DND-41 (cell line): ENCODE results near the gene SYT1.

Experiments used
- ATAC-seq: fragments of 200-7000 bp; cut with Tn5 transposase; 3 replicates; pipeline ENCODE4 v1.9.1; 2021; ENCODE audit warnings: low read depth; ENCODE audit not compliant: insufficient read depth
- DNase-seq: peaks from one replicate; pipeline ENCODE4 v3.0.0-alpha.2; 2020
- H2AFZ ChIP-seq: 2 replicates; pipeline ENCODE4 v1.6.0; 2012; ENCODE audit warnings: low read depth, low read length
- H3K27ac ChIP-seq: 2 replicates; pipeline ENCODE4 v1.5.1; 2012; ENCODE audit warnings: low read length, inconsistent platforms
- H3K27me3 ChIP-seq: fragments of 200-600 bp; sonication (generic); 2 replicates; pipeline ENCODE4 v1.6.0; 2012; ENCODE audit warnings: low read length, mild to moderate bottlenecking, inconsistent platforms; ENCODE audit not compliant: insufficient read depth, poor library complexity
- H3K36me3 ChIP-seq: 2 replicates; pipeline ENCODE4 v1.5.1; 2012; ENCODE audit warnings: low read length, inconsistent platforms; ENCODE audit not compliant: insufficient read depth
- H3K4me1 ChIP-seq: 2 replicates; pipeline ENCODE4 v1.5.1; 2012; ENCODE audit warnings: mild to moderate bottlenecking, low read length; ENCODE audit not compliant: insufficient read depth
- H3K4me2 ChIP-seq: 2 replicates; pipeline ENCODE4 v1.6.0; 2012; ENCODE audit warnings: mild to moderate bottlenecking, moderate library complexity, low read length, inconsistent platforms; ENCODE audit not compliant: insufficient read depth
- H3K4me3 ChIP-seq, 2 experiments: fragments of 200-600 bp in 1 of 2; shearing (Covaris generic) in 1 of 2; 2 replicates each; pipeline ENCODE4 v1.5.1; 2012 to 2016; ENCODE audit warnings: inconsistent platforms in 2 of 2, low read length in 2 of 2, mild to moderate bottlenecking in 2 of 2, low read depth in 1 of 2, moderate library complexity in 1 of 2
- H3K79me2 ChIP-seq: 2 replicates; pipeline ENCODE4 v1.6.0; 2012; ENCODE audit warnings: low read length, inconsistent platforms; ENCODE audit not compliant: insufficient read depth
- H3K9ac ChIP-seq: 2 replicates; pipeline ENCODE4 v1.6.0; 2012; ENCODE audit warnings: low read depth, mild to moderate bottlenecking, inconsistent platforms, low read length, moderate library complexity
- H3K9me3 ChIP-seq: 2 replicates; pipeline ENCODE4 v1.5.1; 2012; ENCODE audit warnings: low read length, moderate library complexity, mild to moderate bottlenecking, inconsistent platforms; ENCODE audit not compliant: insufficient read depth, severe bottlenecking
- H4K20me1 ChIP-seq: 2 replicates; pipeline ENCODE4 v1.6.0; 2012; ENCODE audit warnings: low read length; ENCODE audit not compliant: insufficient read depth
- EZH2 ChIP-seq: IDR thresholded peaks from 3 replicates; pipeline ENCODE4 v1.6.1; 2012; ENCODE audit warnings: borderline replicate concordance, low read depth, mild to moderate bottlenecking, moderate library complexity, low read length, inconsistent platforms; ENCODE audit not compliant: severe bottlenecking
- TF ChIP-seq, protein P1 (sequence below): IDR thresholded peaks from 2 replicates; pipeline ENCODE4 v1.5.1; 2012; ENCODE audit warnings: borderline replicate concordance, low read length, moderate library complexity, mild to moderate bottlenecking; ENCODE audit not compliant: poor library complexity, severe bottlenecking; ENCODE audit errors: extremely low read depth

SYT1 gene

DNA sequence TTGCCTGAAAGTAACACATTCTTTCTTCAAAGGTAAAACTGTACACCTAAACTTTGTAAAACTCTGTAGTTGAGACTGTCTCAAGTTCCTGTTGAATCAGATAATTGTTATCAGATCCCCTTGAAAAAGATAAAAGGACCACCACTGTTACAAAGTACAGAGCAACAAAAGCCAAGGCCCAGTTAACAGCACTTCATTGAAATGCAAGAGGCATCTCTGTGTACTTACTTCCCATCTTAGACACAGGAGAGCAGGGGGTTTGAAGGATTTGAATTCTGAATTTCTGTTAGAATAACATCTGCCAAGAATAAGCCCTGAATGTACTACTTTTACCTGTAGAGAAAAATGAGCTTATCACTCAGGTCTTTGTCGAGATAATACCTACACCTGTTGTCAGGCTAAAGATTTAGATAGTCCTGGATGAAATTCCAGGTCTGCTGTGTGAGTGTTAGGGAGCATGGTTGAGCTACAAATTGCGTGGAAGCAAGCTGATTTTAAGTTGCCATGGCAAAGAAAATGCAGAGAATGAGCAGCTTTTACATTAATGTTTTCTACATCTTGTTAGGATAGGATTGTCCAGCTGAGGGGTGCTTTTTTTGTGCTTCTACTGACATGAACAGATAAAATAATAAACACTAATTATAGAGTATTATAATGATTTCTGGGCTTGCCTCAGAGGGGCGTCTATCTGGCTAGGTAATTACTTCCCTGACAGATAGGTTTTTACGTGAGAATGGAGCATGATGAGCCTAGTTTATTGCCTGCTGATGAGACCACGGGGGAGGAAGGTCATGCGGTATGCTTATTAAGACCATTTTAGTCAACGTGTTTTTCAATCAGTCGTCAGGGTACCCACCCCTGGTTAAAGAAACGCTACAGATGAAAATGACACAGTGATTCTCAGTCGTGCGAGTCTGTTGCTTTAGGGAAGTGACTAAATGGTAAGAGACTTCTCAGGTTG is 517.0 kb downstream of the SYT1 start:
- H4K20me1 ChIP-seq = no peaks in the 10 kb centered on the region
- H2AFZ ChIP-seq = no peak overlapping the region
- no peaks in the 10 kb centered on the region for H3K4me1 ChIP-seq
- H3K4me2 ChIP-seq = no peak overlapping the region
- no peak overlapping the region for H3K27ac ChIP-seq
- TF ChIP-seq, protein P1, sequence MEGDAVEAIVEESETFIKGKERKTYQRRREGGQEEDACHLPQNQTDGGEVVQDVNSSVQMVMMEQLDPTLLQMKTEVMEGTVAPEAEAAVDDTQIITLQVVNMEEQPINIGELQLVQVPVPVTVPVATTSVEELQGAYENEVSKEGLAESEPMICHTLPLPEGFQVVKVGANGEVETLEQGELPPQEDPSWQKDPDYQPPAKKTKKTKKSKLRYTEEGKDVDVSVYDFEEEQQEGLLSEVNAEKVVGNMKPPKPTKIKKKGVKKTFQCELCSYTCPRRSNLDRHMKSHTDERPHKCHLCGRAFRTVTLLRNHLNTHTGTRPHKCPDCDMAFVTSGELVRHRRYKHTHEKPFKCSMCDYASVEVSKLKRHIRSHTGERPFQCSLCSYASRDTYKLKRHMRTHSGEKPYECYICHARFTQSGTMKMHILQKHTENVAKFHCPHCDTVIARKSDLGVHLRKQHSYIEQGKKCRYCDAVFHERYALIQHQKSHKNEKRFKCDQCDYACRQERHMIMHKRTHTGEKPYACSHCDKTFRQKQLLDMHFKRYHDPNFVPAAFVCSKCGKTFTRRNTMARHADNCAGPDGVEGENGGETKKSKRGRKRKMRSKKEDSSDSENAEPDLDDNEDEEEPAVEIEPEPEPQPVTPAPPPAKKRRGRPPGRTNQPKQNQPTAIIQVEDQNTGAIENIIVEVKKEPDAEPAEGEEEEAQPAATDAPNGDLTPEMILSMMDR = no peak
- no peak for TF ChIP-seq EZH2
- no peaks in the 10 kb centered on the region for H3K36me3 ChIP-seq
- no peak overlapping the region for H3K4me3 ChIP-seq
- no peaks in the 10 kb centered on the region for H3K27me3 ChIP-seq
- no peak for ATAC-seq
- H3K79me2 ChIP-seq = no peaks in the 10 kb centered on the region
- no peaks in the 10 kb centered on the region for H3K9me3 ChIP-seq
- no peak for DNase-seq
- H3K9ac ChIP-seq = no peak overlapping the region

DNA sequence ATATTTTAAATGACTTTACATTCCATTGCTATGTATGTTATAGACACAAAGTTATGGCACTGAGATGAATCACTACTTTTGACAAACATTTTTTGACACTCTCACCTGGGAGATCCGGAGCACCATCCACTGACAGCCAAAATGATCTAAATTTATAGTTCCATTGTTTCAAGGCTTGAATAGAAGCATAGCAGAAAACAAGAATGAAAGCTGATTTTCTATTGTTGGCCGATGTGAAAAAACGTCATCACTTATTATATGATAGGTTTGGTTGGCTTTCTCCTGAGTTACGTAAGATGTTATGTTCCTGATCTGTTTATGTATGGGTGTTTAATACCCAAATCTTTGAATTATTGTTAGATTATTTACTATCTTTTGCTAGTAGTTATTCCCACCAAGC is 520.0 kb downstream of the SYT1 start:
- H3K4me3 ChIP-seq = no peak overlapping the region
- H3K79me2 ChIP-seq = no peaks in the 10 kb centered on the region
- no peak overlapping the region for H3K4me2 ChIP-seq
- no peaks in the 10 kb centered on the region for H3K27me3 ChIP-seq
- ATAC-seq (no peak), DNase-seq (no peak)
- no peaks in the 10 kb centered on the region for H3K4me1 ChIP-seq
- no peaks in the 10 kb centered on the region for H3K9me3 ChIP-seq
- H3K9ac ChIP-seq = no peak overlapping the region
- no peaks in the 10 kb centered on the region for H4K20me1 ChIP-seq
- no peak overlapping the region for H2AFZ ChIP-seq
- TF ChIP-seq EZH2 = no peak
- no peaks in the 10 kb centered on the region for H3K36me3 ChIP-seq
- H3K27ac ChIP-seq = no peak overlapping the region

DNA sequence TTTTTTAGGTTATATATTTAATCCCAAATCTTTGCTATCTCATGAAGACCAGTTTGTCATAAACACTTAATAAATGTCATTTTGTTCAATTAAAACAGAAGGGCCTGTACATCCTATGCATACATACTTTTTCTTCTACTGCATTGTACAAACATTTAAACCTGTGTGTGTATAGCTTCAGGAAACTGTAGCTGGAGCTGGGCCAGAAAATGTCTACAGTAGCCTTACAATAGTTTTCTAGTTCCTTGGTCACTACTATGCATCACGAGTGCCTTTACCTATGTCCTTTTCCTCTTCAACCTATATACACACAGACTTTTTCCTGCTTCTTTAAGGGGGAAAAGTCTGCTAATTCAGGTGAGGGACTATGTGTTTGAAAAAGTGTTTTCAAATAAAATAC is 523.4 kb downstream of the SYT1 start:
- Histone ChIP-seq H3K36me3 (no peaks in the 10 kb centered on the region), H3K4me2 (no peak overlapping the region), H3K4me3 (no peak overlapping the region), H2AFZ (no peak overlapping the region), H3K4me1 (no peaks in the 10 kb centered on the region), H3K27ac (no peak overlapping the region), H3K9ac (no peak overlapping the region), H3K27me3 (no peaks in the 10 kb centered on the region), H4K20me1 (no peaks in the 10 kb centered on the region), H3K9me3 (no peaks in the 10 kb centered on the region), H3K79me2 (no peaks in the 10 kb centered on the region)
- TF ChIP-seq EZH2 = no peak
- TF ChIP-seq, protein P1 = no peak
- DNase-seq (no peak), ATAC-seq (no peak)

DNA sequence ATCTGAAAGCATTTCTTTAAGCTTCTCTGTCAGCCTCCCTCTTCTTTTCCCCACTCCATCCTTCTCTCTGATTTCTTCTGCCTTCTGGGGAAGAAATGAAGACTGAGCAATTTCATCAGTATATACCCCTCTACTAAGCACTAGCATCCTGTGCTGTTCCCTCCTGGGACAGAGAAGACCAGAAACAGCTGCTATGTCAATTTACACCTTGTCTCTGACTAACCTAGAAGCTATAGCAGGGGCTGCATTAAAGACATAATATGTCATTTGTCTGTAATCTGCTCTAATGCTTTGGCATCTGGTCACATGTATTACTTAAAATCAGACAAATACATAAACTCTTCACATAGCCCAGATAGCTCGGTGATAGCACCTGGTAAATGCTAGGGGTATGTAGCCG is 529.3 kb downstream of the SYT1 start:
- ATAC-seq (no peak), DNase-seq (no peak)
- Histone ChIP-seq H3K27ac (no peak overlapping the region), H3K4me3 (no peak overlapping the region), H3K36me3 (no peaks in the 10 kb centered on the region), H3K9me3 (no peaks in the 10 kb centered on the region), H3K4me1 (no peaks in the 10 kb centered on the region), H3K27me3 (no peaks in the 10 kb centered on the region), H2AFZ (no peak overlapping the region), H4K20me1 (no peaks in the 10 kb centered on the region), H3K9ac (no peak overlapping the region), H3K4me2 (no peak overlapping the region), H3K79me2 (no peaks in the 10 kb centered on the region)
- TF ChIP-seq EZH2 = no peak
- TF ChIP-seq, protein P1 = no peak
